HepG2 (cell line): Measurements from ENCODE around the gene OTUB2. TPM values are rescaled to one million over a fixed set of nuclear protein-coding genes. Genes with fewer than 3 reads are reported as not detected.

Source experiments
- ATAC-seq: fragments of 200-7000 bp; cut with Tn5 transposase; 3 replicates; pipeline ENCODE4 v1.9.1; 2020; ENCODE audit warnings: mild to moderate bottlenecking, moderate library complexity
- BruUV-seq: library from RNA; stranded (reverse); fragments of 400-500 nt; replicated peaks from 2 replicates; lab custom pipeline; 2021; lab: Mats Ljungman, UMichigan
- CTCF ChIA-PET: fragments of 300-600 bp; formaldehyde crosslinking; extraction: SDS; loops from one replicate; lab custom pipeline; 2021; ENCODE audit warnings: low total read pairs, inconsistent platforms, low intra/inter-chr PET ratio; lab: Yijun Ruan, JAX
- POLR2A ChIA-PET: fragments of 350-600 bp; sonication (Branson Sonifier 250); formaldehyde crosslinking; loops from one replicate; lab custom pipeline; 2020; ENCODE audit warnings: antibody characterized with exemption, inconsistent platforms; lab: Yijun Ruan, JAX
- DNase-seq: peaks from one replicate; pipeline ENCODE4 v3.0.0-alpha.2; 2015; ENCODE audit warnings: low spot score
- FAIRE-seq: peaks from 3 replicates; lab custom pipeline; 2011; peaks lifted over from hg19 to GRCh38; lab: Jason Lieb, UNC
- H2AFZ ChIP-seq: one replicate; pipeline ENCODE4 v1.6.1; 2011; ENCODE audit warnings: low read length, inconsistent platforms
- H3K27ac ChIP-seq: fragments of 300-600 bp; 3 replicates; pipeline ENCODE4 v1.8.0; 2011; ENCODE audit warnings: mixed run types, mild to moderate bottlenecking, mixed read lengths, low read length, inconsistent platforms; ENCODE audit not compliant: insufficient read depth; ENCODE audit errors: extremely low read length
- H3K27me3 ChIP-seq, 2 experiments: fragments of 200-600 bp in 1 of 2; 2 replicates in 1 of 2; 3 replicates in 1 of 2; pipeline versions ENCODE4 v1.6.0 to v1.8.0; 2011; ENCODE audit warnings: low read length in 2 of 2, mild to moderate bottlenecking in 2 of 2, moderate library complexity in 2 of 2, inconsistent platforms in 1 of 2; ENCODE audit not compliant: insufficient read depth in 2 of 2, control insufficient read depth in 1 of 2
- H3K36me3 ChIP-seq, 2 experiments: fragments of 200-600 bp in 1 of 2; replicated peaks in 1 of 2; 2 replicates in 1 of 2; 3 replicates in 1 of 2; pipeline versions ENCODE4 v1.5.1 to v1.8.0; 2011; ENCODE audit warnings: low read length in 2 of 2, inconsistent platforms in 1 of 2; ENCODE audit not compliant: insufficient read depth in 2 of 2, control insufficient read depth in 1 of 2
- H3K4me1 ChIP-seq: 2 replicates; pipeline ENCODE4 v1.5.1; 2012; ENCODE audit warnings: low read length, inconsistent platforms; ENCODE audit not compliant: insufficient read depth
- H3K4me2 ChIP-seq: 2 replicates; pipeline ENCODE4 v1.6.0; 2011; ENCODE audit warnings: low read depth, low read length, inconsistent platforms
- H3K4me3 ChIP-seq, 3 experiments: fragments of 200-600 bp in 1 of 3; sonication (generic), shearing (Covaris generic) in 1 of 3; replicated peaks in 1 of 3; 2 replicates each; pipeline ENCODE4 v1.5.1; 2011 to 2016; ENCODE audit warnings: low read length in 3 of 3, inconsistent platforms in 2 of 3, low read depth in 2 of 3, mild to moderate bottlenecking in 2 of 3, control low read depth in 1 of 3, mixed read lengths in 1 of 3; ENCODE audit not compliant: insufficient read depth in 1 of 3
- H3K79me2 ChIP-seq: one replicate; pipeline ENCODE4 v1.6.1; 2011; ENCODE audit warnings: low read length, inconsistent platforms; ENCODE audit not compliant: insufficient read depth
- H3K9ac ChIP-seq: 2 replicates; pipeline ENCODE4 v1.6.0; 2011; ENCODE audit warnings: mild to moderate bottlenecking, low read depth, low read length, inconsistent platforms; ENCODE audit not compliant: insufficient read depth
- H3K9me3 ChIP-seq: 2 replicates; pipeline ENCODE4 v1.5.1; 2012; ENCODE audit warnings: mild to moderate bottlenecking, low read length
- H4K20me1 ChIP-seq: 2 replicates; pipeline ENCODE4 v1.6.0; 2011; ENCODE audit warnings: inconsistent platforms, mild to moderate bottlenecking, low read length, moderate library complexity; ENCODE audit not compliant: insufficient read depth
- BORCS8-MEF2B ChIP-seq: sonication (generic); formaldehyde crosslinking; IDR thresholded peaks from 2 replicates; pipeline ENCODE4 v1.8.0; 2022; ENCODE audit warnings: mild to moderate bottlenecking, missing genetic modification reagents
- CHD4 ChIP-seq: fragments of 200-600 bp; sonication (generic); IDR thresholded peaks from 2 replicates; pipeline ENCODE4 v1.7.0; 2017; ENCODE audit warnings: mild to moderate bottlenecking, low read length, borderline replicate concordance
- ELF3 ChIP-seq: IDR thresholded peaks from 2 replicates; pipeline ENCODE4 v1.6.1; 2016; ENCODE audit warnings: missing genetic modification reagents, missing compliant biosample characterization
- FOXA1 ChIP-seq, 2 experiments: fragments of 450-650 bp in 1 of 2; sonication (generic) in 1 of 2; formaldehyde crosslinking in 1 of 2; IDR thresholded peaks; 2 replicates each; pipeline versions ENCODE4 v1.4.0 to v1.6.1; 2016 to 2020; ENCODE audit warnings: missing genetic modification reagents in 1 of 2
- HES4 ChIP-seq: sonication (generic); formaldehyde crosslinking; IDR thresholded peaks from 2 replicates; pipeline ENCODE4 v1.9.0; 2021; ENCODE audit warnings: mild to moderate bottlenecking, missing genetic modification reagents, borderline replicate concordance
- IRX3 ChIP-seq: sonication (generic); formaldehyde crosslinking; IDR thresholded peaks from 2 replicates; pipeline ENCODE4 v1.8.1; 2023; ENCODE audit warnings: mild to moderate bottlenecking, low read depth, missing genetic modification reagents, borderline replicate concordance
- KMT2A ChIP-seq: sonication (generic); formaldehyde crosslinking; IDR thresholded peaks from 2 replicates; pipeline ENCODE4 v1.4.0; 2020; ENCODE audit warnings: missing genetic modification reagents
- NFE2L2 ChIP-seq: fragments of 150-350 bp; IDR thresholded peaks from 2 replicates; pipeline ENCODE4 v1.6.1; 2014; ENCODE audit warnings: low read length
- RBM22 ChIP-seq: fragments of 200-400 bp; formaldehyde crosslinking; optimal IDR thresholded peaks from 2 replicates; pipeline ENCODE3; 2017; ENCODE audit warnings: mild to moderate bottlenecking, low read length, moderate library complexity
- RFX5 ChIP-seq: IDR thresholded peaks from 2 replicates; pipeline ENCODE4 v1.6.1; 2011; ENCODE audit warnings: low read depth, low read length, improper control_type of control experiment
- SETDB1 ChIP-seq: sonication (generic); formaldehyde crosslinking; IDR thresholded peaks from 2 replicates; pipeline ENCODE4 v1.5.1; 2020; ENCODE audit warnings: missing genetic modification reagents, mild to moderate bottlenecking, borderline replicate concordance
- SIX4 ChIP-seq: sonication (generic); formaldehyde crosslinking; IDR thresholded peaks from 2 replicates; pipeline ENCODE4 v1.4.0; 2020; ENCODE audit warnings: missing genetic modification reagents
- TCF7L2 ChIP-seq: IDR thresholded peaks from 2 replicates; pipeline ENCODE4 v1.6.1; 2011; ENCODE audit warnings: mild to moderate bottlenecking, low read depth, low read length, moderate library complexity
- ZMYM3 ChIP-seq: sonication (generic); formaldehyde crosslinking; IDR thresholded peaks from 2 replicates; pipeline ENCODE4 v1.5.1; 2020; ENCODE audit warnings: mild to moderate bottlenecking, missing genetic modification reagents
- ZMYM4 ChIP-seq: sonication (generic); formaldehyde crosslinking; IDR thresholded peaks from 2 replicates; pipeline ENCODE4 v1.8.1; 2023; ENCODE audit warnings: mild to moderate bottlenecking, missing genetic modification reagents
- ZNF382 ChIP-seq: sonication (generic); formaldehyde crosslinking; IDR thresholded peaks from 2 replicates; pipeline ENCODE4 v1.5.0; 2020; ENCODE audit warnings: missing genetic modification reagents, mild to moderate bottlenecking, borderline replicate concordance
- ZNF383 ChIP-seq: sonication (generic); formaldehyde crosslinking; IDR thresholded peaks from 2 replicates; pipeline ENCODE4 v1.4.0; 2020; ENCODE audit warnings: missing genetic modification reagents, mild to moderate bottlenecking, borderline replicate concordance
- ZNF577 ChIP-seq: sonication (generic); formaldehyde crosslinking; IDR thresholded peaks from 2 replicates; pipeline ENCODE4 v1.4.0; 2020; ENCODE audit warnings: mild to moderate bottlenecking, low read depth, missing genetic modification reagents, borderline replicate concordance
- ZNF607 ChIP-seq: sonication (generic); formaldehyde crosslinking; IDR thresholded peaks from 2 replicates; pipeline ENCODE4 v1.5.1; 2020; ENCODE audit warnings: missing genetic modification reagents, mild to moderate bottlenecking, borderline replicate concordance
- WGBS: methylation state at CpG from one replicate; pipeline ENCODE4 v1.1.6; 2017; ENCODE audit warnings: low lambda C conversion rate; 5-methylcytosine and 5-hydroxymethylcytosine counted together
- in situ Hi-C: cut with HindIII; loops from 2 replicates; pipeline ENCODE4 v1.10.0; 2017; ENCODE audit warnings: low pct_unique_long_range_greater_than_20kb; ENCODE audit not compliant: extremely low pct_ligation_motif_present
- intact Hi-C: fragments of 100-400 bp; cut with micrococcal nuclease; formaldehyde crosslinking; loops from one replicate; pipeline ENCODE4 v1.10.0; 2022; ENCODE audit not compliant: unreplicated experiment
- polyA plus RNA-seq, 8 experiments: library from polyadenylated mRNA; depleted of rRNA in 3 of 8; stranded (reverse) in 7 of 8; unstranded in 1 of 8; fragments of >200 nt; fragmentation: Illumina TruSeq in 4 of 8; extraction: Trizol in 4 of 8; gene quantifications; 2 replicates each; pipeline versions ENCODE4 v1.2.1 to v1.2.3, GENCODE V29; 2011 to 2016; ENCODE audit warnings: low read depth in 4 of 8, missing spikeins in 1 of 8, mixed read lengths in 1 of 8; ENCODE audit not compliant: insufficient read depth in 1 of 8
- total RNA-seq, 5 experiments: library from RNA; depleted of rRNA; stranded (reverse); fragments of >200 nt; fragmentation: Illumina TruSeq; extraction: Trizol; gene quantifications; 2 replicates each; pipeline ENCODE4 v1.2.3, GENCODE V29; 2016; ENCODE audit warnings: low read depth in 1 of 5
- TF ChIP-seq, protein P1 (sequence below): IDR thresholded peaks from 2 replicates; pipeline ENCODE4 v1.6.1; 2016; ENCODE audit warnings: low read depth, control low read depth
- TF ChIP-seq, protein P2 (sequence below): sonication (generic); formaldehyde crosslinking; IDR thresholded peaks from 2 replicates; pipeline ENCODE4 v1.5.1; 2020; ENCODE audit warnings: mild to moderate bottlenecking, missing genetic modification reagents, moderate library complexity
- TF ChIP-seq, protein P3 (sequence below): sonication (generic); formaldehyde crosslinking; IDR thresholded peaks from 2 replicates; pipeline ENCODE4 v1.4.0; 2020; ENCODE audit warnings: mild to moderate bottlenecking, missing genetic modification reagents

The OTUB2 gene
- total and polyA plus RNA-seq, 2 of the 13 experiments (the other 11 are each of a cell fraction or from before 2014, with no cell fraction given), result 2.2 to 2.4 TPM

DNA sequence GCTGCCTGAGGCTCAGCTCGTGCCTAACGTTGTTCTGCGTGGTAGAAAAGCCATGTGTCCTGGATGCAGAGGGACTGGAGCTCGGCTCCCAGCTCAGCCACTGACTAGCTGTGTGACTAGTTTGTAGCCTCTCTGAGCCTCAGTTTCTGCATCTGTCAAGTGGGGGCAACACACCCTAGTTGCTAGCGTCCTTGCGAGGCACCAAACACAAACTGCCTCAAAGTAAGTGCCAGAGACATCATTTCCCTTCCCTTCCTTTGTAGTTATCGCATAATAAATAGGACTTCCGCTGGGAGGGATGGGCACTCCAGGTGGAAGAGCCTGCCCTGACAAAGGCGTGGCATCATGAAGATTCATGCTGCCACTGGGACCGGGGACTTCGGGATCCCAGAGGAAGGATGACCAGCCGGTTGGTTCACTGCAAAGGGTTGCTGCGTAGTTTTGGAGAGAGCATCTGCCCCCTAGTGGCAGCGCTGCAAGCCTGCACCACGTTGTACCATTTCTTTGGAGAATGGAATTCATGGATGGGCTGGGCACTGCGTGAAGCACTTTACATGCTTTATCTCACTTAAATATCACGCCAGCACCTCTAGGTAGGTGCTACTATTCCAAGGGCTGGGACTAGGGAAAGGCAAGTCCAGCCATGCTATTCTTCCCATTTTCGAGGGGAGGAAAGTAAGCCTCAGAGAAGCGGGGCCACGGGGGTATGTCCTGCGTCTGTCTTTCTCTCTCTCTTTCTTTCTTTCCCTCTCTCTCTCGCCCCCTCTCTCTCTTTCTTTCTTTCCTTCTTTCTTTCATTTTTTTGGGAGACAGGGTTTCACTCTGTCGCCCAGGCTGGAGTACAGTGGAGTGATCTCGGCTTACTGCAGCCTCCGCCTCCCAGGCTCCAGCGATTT lies 24.4 kb upstream of the OTUB2 start:
- H4K20me1 ChIP-seq, result no peaks in the 10 kb centered on the region
- H2AFZ ChIP-seq, result no peak overlapping the region
- ChIA-PET CTCF (interaction anchor here (0.8 to 1.5 kb wide), 4 partner anchors 17 to 63 kb away, joined by 3 to 17 read pairs (median 8); no protein-coding TSS in a partner anchor), POLR2A (interaction anchor here (1.1 to 1.8 kb wide), 4 partner anchors 20 to 62 kb away, joined by 3 to 7 read pairs (median 5); no protein-coding TSS in a partner anchor)
- no peak overlapping the region for H3K27ac ChIP-seq
- no peaks in the 10 kb centered on the region for H3K79me2 ChIP-seq
- peaks cover 0 to 17% of the 10 kb centered on the region in 2 experiments; a peak in 4 of 5 replicates for H3K27me3 ChIP-seq
- FAIRE-seq (peak; percentile 87), ATAC-seq (peak; percentile 68), DNase-seq (peak; percentile 56)
- peaks cover 74% of the 10 kb centered on the region for H3K4me1 ChIP-seq
- in situ Hi-C loops (loop anchor here (5.0 kb wide), 1 partner anchor 59 kb away; no protein-coding TSS in a partner anchor), intact Hi-C loops (loop anchor here (1.0 kb wide), 2 partner anchors 16 to 60 kb away; no protein-coding TSS in a partner anchor)
- H3K4me2 ChIP-seq, result peak overlapping the region; percentile 55
- no TSS peak for BruUV-seq
- WGBS, result 38% methylated on average over 20 of the region's 26 CpGs
- no peaks in the 10 kb centered on the region for H3K36me3 ChIP-seq
- H3K4me3 ChIP-seq, result peak overlapping the region in 1 of 3 experiments; percentile 54; a peak in 1 of 6 replicates
- no peak overlapping the region for H3K9ac ChIP-seq
- no peaks in the 10 kb centered on the region for H3K9me3 ChIP-seq
- TF ChIP-seq ZNF383 (CRISPR knock-in tag) (no peak), SETDB1 (CRISPR knock-in tag) (no peak), ZMYM3 (no peak), ELF3 (CRISPR knock-in tag) (no peak), SIX4 (no peak), RFX5 (no peak), RBM22 (no peak), CHD4 (no peak), ZNF382 (CRISPR knock-in tag) (no peak), ZNF577 (CRISPR knock-in tag) (no peak), FOXA1 (IDR thresholded peaks at IDR 0.05) (no peak), FOXA1 (CRISPR knock-in tag; IDR thresholded peaks at IDR 0.05) (no peak), ZNF607 (no peak), NFE2L2 (no peak), TCF7L2 (no peak), BORCS8-MEF2B (CRISPR knock-in tag) (no peak; the same call in 1 of the 2 replicates), IRX3 (CRISPR knock-in tag) (no peak), HES4 (CRISPR knock-in tag) (no peak), KMT2A (no peak), ZMYM4 (CRISPR knock-in tag) (no peak)
- TF ChIP-seq, protein P1, sequence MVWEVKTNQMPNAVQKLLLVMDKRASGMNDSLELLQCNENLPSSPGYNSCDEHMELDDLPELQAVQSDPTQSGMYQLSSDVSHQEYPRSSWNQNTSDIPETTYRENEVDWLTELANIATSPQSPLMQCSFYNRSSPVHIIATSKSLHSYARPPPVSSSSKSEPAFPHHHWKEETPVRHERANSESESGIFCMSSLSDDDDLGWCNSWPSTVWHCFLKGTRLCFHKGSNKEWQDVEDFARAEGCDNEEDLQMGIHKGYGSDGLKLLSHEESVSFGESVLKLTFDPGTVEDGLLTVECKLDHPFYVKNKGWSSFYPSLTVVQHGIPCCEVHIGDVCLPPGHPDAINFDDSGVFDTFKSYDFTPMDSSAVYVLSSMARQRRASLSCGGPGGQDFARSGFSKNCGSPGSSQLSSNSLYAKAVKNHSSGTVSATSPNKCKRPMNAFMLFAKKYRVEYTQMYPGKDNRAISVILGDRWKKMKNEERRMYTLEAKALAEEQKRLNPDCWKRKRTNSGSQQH, result no peak
- TF ChIP-seq, protein P2, sequence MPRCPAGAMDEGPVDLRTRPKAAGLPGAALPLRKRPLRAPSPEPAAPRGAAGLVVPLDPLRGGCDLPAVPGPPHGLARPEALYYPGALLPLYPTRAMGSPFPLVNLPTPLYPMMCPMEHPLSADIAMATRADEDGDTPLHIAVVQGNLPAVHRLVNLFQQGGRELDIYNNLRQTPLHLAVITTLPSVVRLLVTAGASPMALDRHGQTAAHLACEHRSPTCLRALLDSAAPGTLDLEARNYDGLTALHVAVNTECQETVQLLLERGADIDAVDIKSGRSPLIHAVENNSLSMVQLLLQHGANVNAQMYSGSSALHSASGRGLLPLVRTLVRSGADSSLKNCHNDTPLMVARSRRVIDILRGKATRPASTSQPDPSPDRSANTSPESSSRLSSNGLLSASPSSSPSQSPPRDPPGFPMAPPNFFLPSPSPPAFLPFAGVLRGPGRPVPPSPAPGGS, result no peak
- TF ChIP-seq, protein P3, sequence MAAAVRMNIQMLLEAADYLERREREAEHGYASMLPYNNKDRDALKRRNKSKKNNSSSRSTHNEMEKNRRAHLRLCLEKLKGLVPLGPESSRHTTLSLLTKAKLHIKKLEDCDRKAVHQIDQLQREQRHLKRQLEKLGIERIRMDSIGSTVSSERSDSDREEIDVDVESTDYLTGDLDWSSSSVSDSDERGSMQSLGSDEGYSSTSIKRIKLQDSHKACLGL (CRISPR knock-in tag), result no peak
